ENCODE data around the gene RBBP8NL.

RBBP8NL gene

DNA sequence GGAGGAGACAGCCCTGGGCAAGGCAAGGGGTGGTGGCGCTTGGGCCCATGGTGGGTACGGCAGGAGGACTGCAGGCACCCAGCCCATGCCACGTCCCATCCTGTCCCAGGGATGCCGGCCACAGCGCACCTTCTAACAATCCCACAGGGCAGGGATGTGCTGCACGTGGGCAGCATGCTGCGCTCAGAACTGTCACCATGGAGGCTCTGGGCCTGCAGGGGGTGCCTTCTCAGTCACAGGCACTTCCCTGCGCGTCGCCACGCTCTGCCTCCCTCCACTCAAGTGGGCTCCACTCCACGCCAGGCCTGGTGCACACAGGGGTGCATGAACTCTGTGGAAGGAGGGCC is 22.6 kb downstream of the RBBP8NL start:
- TF ChIP-seq, protein P1, sequence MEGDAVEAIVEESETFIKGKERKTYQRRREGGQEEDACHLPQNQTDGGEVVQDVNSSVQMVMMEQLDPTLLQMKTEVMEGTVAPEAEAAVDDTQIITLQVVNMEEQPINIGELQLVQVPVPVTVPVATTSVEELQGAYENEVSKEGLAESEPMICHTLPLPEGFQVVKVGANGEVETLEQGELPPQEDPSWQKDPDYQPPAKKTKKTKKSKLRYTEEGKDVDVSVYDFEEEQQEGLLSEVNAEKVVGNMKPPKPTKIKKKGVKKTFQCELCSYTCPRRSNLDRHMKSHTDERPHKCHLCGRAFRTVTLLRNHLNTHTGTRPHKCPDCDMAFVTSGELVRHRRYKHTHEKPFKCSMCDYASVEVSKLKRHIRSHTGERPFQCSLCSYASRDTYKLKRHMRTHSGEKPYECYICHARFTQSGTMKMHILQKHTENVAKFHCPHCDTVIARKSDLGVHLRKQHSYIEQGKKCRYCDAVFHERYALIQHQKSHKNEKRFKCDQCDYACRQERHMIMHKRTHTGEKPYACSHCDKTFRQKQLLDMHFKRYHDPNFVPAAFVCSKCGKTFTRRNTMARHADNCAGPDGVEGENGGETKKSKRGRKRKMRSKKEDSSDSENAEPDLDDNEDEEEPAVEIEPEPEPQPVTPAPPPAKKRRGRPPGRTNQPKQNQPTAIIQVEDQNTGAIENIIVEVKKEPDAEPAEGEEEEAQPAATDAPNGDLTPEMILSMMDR (IDR thresholded peaks at IDR 0.05; ENCODE audit: borderline replicate concordance, insufficient read depth, low read depth, low read length), result no peak
- no peak overlapping the region for H3K4me3 ChIP-seq (ENCODE audit: low read depth, low read length)

GRCh38 chr20:62404112-62404665 is 23.1 kb downstream of the RBBP8NL start:
- TF ChIP-seq, protein P1 (IDR thresholded peaks at IDR 0.05; ENCODE audit: borderline replicate concordance, insufficient read depth, low read depth, low read length), result no peak
- no peak overlapping the region for H3K4me3 ChIP-seq (ENCODE audit: low read depth, low read length)

DNA sequence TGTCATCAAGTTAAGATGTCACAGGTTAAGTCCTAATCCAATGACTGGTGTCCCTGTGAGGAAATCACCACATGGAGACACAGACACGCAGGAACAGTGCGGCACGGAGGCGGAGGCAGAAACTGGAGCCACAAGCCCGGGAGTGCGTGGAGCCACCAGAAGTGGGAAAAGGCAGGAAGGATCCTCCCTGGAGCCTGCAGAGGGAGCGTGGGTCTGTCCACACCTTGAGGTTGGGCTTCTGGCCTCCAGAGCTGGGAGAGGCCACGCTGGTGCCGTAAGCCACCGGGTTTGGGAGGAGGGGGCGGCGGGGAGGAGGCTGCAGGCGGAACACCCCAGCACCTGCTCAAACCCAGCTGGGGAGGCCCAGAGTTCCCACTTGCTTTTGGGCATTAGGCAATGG is 24.0 kb downstream of the RBBP8NL start:
- TF ChIP-seq, protein P1 (IDR thresholded peaks at IDR 0.05; ENCODE audit: borderline replicate concordance, insufficient read depth, low read depth, low read length), result no peak
- H3K4me3 ChIP-seq (ENCODE audit: low read depth, low read length), result no peak overlapping the region

- TF ChIP-seq, protein P1 (IDR thresholded peaks at IDR 0.05; ENCODE audit: borderline replicate concordance, insufficient read depth, low read depth, low read length), result no peak
- H3K4me3 ChIP-seq (ENCODE audit: low read depth, low read length), result no peak overlapping the region
Measured at GRCh38 chr20:62402456-62403150, 24.7 kb downstream of the RBBP8NL start.

GRCh38 chr20:62401331-62401779 is 26.0 kb downstream of the RBBP8NL start:
- H3K4me3 ChIP-seq (ENCODE audit: low read depth, low read length), result no peak overlapping the region
- TF ChIP-seq, protein P1 (IDR thresholded peaks at IDR 0.05; ENCODE audit: borderline replicate concordance, insufficient read depth, low read depth, low read length), result no peak

DNA sequence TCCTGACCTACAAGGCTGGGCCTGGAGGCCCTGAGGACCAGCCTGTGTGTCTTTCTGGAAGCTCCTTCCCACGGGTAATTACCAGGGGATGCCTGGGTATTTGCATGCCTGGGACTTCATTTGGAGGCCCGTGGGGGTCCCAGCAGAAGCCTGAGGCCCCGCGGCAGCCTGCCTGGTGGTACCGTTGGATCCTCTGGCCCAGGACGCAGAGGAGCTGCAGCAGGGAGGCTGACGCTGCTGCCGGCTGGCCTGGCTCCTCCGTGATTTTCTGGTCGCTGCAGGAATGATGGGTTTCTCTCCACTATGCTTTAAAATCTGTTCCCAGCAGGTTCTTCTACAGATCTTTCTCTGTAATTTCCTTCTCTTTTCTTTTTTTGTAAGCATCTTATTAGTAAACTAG is 26.8 kb downstream of the RBBP8NL start:
- TF ChIP-seq, protein P1 (IDR thresholded peaks at IDR 0.05; ENCODE audit: borderline replicate concordance, insufficient read depth, low read depth, low read length), result no peak
- no peak overlapping the region for H3K4me3 ChIP-seq (ENCODE audit: low read depth, low read length)

GRCh38 chr20:62400021-62400420 is 27.3 kb downstream of the RBBP8NL start:
- no peak overlapping the region for H3K4me3 ChIP-seq (ENCODE audit: low read depth, low read length)
- TF ChIP-seq, protein P1 (IDR thresholded peaks at IDR 0.05; ENCODE audit: borderline replicate concordance, insufficient read depth, low read depth, low read length), result no peak

All from GM12875 (cell line).